Dermis blood vessel endothelial cell (primary cell): Measurements from ENCODE around the gene SPIRE1. TPM values are rescaled to one million over a fixed set of nuclear protein-coding genes. Genes with fewer than 3 reads are reported as not detected.
"Not testable (repeated sequence)": the region's sequence is repeated elsewhere in the genome, so short reads cannot be mapped to it uniquely, and the experiment has no call there.

ENCODE experiments used
- DNase-seq: peaks from one replicate; pipeline ENCODE4 v3.0.0; 2010
- total RNA-seq: library from RNA; depleted of rRNA; stranded (reverse); fragments of >200 nt; gene quantifications from 2 replicates; pipeline ENCODE4 v1.2.3, GENCODE V29; 2014

The SPIRE1 gene
- total RNA-seq, 1 donor from 2014 or later, result 25.5 TPM

DNA sequence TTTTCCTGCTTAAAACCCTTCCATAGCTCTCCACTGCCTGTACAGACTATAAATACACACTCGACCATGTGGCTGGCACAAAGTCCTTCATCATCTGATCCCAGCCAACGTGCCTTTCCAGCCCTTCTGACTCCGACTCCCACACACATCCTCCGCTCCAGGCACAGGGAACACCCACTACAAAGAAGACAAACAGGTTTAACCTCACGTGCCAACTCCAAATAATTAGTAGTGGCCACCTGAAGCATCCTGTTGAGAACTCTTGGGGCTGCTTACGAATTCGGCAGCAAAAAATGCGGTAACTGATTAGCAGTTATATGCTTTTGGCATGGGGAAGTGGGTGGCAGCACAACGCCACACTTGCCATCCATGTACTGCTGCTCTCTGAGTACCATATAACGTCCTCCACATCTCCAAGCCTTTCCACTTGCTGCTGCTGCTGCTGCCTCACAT lies 12.1 kb downstream of the SPIRE1 start:
- peak; percentile 77 for DNase-seq

DNA sequence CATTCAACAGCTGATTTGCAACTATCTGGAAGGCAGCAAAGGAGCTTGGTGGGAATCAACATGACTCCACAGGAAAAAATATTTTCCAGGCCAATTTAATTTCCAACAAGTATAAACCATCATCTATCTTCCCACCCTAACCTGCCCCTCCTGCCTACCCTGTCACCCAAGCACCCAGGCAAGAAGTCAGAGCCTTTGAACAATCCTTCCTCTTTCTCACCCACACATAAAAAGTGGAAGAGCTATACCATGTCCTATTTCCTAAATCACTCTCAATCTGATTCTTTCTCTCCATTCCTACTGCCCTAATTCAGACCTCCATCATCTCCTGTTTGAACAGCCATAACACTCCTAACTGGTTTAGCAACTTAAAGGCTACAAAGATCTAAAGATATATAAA lies 12.7 kb downstream of the SPIRE1 start:
- no peak for DNase-seq

DNA sequence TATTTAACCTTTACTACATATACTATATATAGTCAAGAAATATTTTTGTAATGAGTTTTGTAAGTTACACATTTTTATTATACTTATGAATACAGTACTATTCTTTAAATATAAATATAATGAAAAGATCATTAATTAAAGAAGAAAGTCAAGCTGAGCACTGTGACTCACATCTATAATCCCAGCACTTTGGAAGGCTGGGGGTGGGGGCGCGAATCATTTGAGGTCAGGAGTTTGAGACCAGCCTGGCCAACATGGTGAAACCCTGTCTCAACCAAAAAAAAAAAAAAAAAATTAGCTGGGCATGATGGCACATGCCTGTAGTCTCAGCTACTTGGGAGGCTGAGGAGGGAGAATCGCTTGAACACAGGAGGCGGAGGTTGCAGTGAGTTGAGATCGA lies 14.2 kb downstream of the SPIRE1 start:
- not testable (repeated sequence) for DNase-seq

DNA sequence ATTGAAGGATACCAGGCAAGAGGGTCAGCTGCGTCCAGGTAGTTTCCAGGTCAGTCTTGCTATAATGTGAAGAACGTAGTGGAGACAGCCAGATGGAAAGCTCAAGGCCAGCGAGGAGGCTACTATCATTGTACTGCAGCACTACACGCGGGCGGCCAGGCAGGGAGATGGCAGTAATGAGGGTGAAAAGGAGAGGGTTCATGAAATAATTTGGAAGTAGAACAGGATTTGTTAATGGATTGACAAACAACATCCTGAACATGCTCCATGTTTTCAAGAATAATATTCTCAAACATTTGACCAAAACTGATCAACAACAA lies 17.1 kb downstream of the SPIRE1 start:
- DNase-seq, result no peak

DNA sequence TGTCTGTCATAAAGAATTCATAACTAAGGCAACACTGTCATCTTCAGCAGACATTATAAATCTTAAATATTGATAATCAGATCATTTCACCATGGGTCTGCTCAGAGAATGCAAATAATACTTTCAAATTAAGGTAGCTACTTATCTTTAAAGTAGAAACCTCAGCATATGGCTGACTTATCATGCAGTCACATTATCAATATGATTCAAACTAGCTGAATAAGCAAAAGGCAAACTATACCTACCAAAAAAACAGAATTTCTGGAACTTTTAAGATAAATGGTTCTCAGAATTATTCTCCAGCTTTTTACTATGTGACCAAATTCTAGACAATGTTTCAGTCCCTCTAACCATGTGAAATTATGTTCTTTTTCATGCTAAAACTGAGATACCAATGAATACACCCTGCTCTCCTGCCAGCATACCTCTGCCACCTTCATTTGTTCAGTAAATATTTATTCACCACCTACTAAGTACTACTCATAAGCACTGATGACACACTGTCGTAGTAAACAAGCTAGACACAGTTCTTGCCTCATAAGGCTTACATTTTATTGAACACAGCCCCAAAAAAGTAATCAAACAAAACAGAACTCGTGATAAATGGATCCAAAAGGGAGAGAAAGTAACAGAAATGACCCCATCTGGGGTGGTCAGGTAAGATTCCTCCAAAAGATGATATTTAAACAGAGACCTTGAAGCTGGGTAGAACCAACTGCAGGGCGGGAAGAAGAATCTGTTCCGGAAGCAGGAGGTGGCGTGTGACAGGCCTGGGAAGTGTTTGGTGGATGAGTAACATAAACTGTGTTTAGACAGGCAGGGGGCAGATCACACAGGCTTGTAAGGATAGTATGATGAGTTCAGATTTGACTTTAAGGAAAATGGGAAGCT lies 17.7 kb downstream of the SPIRE1 start:
- DNase-seq, result peak; percentile 88

DNA sequence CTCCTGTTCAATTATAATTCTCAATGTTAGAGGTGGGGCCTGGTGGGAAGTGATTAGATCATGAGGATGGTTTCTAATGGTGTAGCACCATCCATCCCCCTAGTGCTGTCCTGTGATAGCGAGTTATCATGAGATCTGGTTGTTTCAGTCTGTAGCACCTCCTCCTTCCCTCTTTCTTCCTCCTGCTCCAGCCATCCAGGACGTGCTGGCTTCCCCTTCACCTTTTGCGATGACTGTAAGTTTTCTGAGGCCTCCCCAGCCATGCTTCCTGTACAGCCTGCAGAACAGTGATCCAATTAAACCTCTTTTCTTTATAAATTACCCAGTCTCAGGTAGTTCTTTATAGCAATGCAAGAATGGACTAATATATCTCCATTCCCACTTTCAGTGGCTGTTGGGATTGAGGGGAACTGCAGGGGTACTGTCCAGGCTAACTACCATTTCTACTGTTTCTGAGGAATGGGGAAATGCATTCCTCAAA lies 19.2 kb downstream of the SPIRE1 start:
- no peak for DNase-seq

DNA sequence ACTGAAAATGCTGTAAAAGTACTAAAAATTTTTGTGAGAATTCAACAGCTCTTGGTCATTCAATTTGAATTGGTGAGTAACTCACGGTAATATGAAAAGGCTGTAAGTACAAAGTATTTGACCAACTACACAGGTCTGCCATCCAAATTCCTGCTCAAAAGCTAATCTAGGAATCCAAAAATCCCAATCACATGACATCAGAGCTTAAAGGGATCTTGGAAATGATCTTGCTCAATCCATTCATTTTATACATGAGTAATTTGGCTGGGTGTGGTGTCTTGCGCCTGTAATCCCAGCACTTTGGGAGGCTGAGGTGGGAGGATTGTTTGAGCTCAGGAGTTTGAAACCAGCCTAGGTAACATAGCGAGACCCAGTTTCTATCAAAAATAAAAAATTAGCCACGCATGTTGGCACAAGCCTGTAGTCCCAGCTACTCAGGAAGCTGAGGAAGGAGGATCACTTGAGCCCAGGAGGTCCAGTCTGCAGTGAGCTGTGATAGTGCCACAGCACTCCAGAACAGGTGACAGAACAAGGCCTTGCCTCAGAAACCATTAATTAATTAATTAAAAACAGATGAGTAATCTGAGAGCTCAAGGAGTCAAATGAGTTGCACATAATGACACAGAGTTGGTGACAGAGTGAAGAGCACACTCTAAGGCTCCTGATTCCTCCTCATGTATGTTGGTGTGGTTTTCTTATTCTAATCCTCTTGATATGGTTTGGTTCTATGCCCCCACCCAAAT lies 19.8 kb downstream of the SPIRE1 start:
- DNase-seq, result no peak

DNA sequence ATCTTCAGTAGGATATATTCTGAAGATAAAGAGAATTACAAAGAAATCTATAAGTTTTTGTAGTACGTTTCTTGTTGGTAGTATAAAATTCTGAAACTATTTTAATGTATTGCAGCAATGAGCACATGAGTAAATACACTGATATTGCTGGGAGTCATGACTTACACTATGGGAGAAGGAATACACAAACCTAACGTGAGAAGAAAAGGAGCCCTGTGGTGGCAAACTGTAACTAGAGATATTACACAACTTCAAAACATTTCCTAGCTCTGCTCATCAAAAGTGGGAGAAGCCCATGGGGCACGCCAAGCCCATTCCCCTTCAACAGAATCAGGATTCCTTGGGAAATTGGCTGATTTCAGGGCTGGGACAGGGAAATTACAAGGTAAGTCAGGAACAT lies 20.5 kb downstream of the SPIRE1 start:
- no peak for DNase-seq

DNA sequence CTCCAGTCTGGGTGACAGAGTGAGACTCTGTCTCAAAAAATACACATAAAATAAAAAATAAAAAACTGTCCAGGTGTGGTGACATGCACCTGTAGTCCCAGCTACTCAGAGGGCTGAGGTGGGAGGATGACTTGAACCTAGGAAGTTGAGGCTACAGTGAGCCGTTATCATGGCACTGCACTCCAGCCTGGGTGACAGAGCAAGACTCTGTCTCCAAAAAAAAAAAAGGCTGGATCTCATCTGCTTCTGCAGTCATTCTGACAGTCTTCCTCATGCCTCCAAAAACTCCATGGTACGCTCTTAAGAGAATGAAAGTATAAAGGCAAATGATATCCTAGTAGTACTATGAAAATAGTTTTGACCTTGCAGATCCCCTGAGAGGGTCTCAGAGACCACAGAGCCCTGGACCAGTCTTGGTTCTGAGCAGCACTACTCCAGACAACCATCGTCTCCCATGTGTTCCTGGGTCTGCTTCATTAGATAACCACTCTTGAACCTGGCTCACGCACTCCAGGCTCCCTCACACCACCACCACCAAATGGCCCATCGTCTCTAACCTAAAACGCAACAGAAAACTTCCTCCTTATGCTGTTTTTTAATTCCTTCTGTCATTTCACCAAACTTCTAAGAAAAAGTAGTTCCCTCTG lies 26.0 kb downstream of the SPIRE1 start:
- no peak for DNase-seq

DNA sequence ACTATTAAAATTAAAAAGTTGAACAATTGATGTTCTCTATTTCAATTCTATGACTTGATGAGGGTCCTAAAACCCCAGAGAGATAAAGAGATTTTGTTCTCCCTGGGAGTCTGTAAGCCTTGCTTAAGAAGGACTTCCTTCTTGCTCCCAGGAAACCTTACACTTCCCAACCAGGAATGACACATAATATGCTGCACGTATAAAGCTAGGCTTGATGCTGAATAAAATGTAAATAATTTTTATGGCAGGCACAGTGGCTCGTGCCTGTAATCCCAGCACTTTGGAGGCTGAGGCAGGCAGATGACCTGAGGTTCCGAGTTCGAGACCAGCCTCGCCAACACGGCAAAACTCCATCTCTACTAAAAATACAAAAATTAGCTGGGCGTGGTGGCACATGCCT lies 27.8 kb downstream of the SPIRE1 start:
- no peak for DNase-seq

DNA sequence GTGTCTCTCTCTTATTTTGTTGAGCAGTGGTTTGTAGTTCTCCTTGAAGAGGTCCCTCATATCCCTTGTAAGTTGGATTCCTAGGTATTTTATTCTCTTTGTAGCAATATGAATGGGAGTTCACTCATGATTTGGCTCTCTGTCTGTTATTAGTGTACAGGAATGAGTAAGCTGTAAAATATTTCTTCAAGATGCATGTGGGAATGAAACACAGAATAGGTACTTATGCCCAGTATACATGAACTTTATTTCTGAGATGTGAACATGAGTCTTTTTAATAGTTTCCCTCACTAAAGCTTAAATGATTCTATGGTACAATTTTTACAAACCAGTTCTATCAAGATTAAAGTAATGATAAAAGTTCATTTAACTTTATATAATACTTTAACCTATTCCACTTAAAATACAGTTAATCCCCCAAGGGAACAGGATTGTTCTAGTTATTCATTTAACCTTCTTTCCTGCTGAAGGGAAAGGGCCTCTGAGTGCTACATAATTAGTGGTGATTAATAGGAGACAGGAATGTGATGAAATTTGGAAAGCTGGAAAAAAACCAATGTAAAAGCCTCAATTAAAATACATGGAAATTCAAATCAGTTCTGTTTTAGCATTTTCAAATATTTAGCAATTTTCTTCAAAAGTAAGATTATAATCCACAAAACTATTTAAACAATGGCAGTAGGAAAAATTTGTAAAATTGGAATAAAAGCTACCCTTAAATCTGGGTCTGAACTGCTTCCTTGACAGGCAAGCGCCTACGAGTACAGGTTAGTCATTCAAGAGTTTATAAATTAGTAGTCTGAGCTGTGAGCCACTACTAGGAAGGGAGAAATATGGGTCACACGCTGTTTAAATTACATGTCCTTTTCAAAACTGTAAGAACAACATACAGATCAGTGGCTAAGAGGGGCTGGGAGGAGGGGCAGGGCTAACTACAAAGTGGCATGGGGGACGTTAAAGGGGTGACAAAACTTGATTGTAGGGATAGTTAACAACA lies 28.9 kb downstream of the SPIRE1 start:
- DNase-seq, result peak; percentile 52

DNA sequence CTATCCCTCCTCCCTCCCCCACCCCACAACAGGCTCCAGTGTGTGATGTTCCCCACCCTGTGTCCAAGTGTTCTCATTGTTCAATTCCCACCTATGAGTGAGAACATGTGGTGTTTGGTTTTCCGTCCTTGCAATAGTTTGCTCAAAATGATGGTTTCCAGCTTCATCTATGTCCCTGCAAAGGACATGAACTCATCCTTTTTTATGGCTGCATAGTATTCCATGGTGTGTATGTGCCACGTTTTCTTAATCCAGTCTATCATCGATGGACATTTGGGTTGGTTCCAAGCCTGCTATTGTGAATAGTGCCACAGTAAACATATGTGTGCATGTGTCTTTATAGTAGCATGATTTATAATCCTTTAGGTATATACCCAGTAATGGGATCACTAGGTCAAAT lies 30.7 kb downstream of the SPIRE1 start:
- DNase-seq, result not testable (repeated sequence)

DNA sequence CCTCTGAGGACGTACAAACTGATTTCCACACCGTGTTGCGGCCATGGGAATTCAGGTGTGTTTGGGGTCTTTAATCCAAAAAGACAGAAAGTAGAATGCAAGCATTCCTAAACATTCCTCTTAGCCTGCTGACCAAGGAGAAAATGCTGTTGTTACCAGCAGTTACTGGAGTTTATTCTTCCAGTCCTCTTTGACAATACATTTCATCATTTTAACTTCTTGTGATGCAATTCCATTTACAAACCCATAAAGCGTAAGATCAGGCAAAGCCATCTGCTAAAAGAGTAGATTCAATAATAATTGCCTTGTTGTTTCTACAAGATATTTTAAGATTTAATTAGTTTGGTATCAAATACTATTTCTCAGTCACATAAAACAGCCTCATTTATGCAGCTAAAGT lies 32.7 kb downstream of the SPIRE1 start:
- no peak for DNase-seq

DNA sequence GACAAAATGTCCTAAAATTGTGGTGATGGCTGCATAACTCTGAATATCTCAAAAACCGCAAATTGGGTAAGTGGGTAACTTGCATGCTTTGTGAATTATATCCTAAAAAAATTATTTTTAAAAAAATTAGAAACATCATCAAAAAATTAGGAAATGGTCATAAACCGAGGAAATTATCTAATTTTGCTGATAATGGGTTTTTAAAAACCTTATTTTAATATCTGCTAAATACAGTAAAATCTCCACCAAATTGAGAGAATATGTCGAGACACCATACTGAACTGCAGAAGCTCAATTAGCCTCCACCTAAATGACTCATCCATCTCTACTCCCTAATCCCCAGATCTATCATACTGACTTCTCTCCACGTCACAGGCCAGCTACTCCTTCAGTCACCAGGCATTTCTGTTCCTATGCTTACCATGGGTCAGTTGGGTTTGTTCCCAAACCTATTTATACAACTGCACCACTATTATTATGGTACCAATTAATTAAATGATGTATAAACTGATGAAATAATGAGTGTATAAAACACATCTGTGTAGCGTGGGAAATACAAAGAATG lies 36.1 kb downstream of the SPIRE1 start:
- DNase-seq, result no peak

DNA sequence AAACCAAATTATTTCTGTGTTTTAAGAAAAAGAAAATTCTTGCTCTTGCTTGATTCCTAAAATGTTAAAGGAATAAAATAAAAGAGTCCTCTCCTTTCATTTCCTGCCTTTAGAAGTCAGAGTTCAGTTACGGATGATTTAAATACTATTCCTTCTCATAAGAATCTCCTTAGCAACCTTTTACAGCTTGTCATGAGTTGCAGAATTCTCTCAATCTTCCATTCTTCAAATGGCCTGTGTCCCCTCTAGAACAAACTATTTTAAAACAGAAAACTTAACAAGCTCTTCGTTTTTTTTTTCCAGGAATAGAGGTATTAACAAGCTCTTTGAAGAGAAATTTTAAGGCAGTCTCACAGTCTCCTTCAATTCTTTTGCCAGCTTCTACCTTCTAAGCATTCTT lies 42.2 kb downstream of the SPIRE1 start:
- DNase-seq, result no peak

DNA sequence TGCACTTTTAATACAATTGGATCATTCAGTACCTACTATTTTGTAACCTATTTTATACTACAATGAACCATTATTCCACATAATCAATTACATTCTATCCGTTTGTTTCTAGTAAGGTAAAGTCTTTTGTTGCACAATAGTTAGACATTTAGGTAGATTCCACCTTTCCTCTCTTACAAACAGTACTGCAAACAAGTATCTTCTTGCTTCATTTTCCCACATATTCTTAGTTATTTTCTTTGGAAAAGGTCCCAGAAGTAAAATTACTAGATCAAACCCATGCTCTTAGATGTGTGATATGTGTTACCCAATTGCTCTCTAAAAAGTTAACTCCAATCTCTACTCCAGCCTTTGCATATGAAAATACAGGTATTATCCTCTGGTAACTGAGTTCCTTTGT lies 49.6 kb downstream of the SPIRE1 start:
- no peak for DNase-seq

DNA sequence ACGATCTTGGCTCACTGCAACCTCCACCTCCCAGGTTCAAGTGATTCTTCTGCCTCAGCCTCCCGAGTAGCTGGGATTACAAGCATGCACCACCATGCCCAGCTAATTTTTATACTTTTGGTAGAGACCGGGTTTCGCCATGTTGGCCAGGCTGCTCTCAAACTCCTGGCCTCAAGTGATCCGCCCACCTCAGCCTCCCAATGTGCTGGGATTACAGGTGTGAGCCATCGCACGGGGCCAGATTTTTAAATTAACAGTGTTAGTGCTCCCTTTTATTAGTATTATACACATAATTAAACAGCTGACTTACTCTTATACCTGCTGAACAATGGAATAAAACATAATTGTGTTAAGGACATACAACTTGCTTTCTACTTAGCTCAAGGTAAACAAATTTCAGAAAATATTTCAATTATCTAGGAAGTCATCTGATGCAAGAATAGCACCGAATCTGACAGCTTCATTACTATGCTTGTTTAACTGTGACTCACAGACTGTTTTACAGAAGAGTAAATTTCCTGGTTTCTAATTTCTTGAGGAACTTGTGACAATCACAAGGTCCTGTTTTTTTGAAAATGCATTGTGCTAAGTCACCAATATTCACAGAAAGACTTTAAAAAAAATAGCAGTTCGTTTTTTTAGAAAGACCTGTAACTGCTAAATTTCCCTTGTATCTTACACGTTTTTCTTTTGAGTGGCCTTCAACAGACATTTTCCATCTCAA lies 51.2 kb downstream of the SPIRE1 start:
- peak; percentile 81 for DNase-seq

DNA sequence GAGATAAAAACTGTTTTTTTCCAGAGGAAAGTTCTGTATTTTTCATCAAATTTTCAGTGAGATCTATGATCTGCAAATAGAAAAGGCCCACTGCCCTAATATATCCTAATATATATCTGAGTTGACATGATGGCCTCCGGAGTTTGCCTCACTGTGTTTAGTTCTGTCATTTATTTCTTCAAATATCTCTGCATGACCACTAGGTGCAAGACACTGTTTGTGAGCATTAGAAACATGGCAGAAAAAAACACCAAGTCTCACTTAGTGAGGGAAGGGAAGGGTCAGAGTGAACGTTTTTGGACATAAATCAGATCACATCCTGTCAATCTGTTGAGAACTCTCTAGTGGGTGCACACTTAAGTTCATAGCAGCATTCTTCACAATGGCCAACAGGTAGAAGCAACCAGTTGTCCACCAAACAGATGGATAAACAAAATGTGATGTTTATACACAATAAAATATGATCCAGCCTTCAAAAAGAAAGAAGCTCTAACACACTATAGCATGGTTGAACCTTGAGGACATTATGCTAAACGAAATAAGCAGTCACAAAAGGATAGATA lies 53.4 kb downstream of the SPIRE1 start:
- DNase-seq, result no peak

DNA sequence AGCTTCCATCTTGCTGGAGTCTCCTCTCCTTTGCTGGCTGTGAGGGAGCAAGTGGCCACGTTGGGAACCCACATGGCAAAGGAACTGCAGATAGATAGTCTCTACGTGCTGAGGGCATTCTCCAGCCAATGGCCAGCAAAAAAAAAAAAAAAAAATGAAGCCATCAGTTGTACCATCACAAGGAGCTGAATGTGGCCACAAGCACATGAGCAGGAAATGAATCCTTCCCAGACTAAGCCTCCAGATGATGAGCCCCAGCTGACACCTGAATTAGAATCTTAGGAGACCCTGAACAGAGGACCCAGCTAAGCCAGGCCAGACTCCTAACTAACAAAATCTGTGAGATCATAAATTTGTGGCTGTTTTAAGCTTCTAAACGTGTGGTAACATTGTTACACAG lies 57.9 kb downstream of the SPIRE1 start:
- no peak for DNase-seq

DNA sequence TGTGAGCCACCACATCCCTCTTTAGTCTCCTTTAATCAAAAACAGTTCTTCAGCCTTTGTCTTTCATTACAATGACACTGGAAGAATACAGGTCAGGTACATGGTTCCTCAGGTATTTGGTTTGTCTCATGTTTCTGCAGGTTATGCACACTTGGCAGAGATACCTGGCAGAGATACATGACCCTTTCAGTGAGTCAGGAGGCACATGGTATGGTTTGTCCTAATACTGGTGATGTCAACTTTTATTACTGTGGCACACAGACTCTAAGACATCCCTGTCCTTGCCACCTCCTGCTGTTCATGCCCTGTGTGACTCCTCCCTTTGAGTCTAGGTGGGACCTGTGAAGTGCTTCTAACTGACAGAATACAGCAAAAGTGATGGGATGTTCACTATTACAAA lies 58.4 kb downstream of the SPIRE1 start:
- no peak for DNase-seq
